Suppressor macrophage treated with lipopolysaccharide for 1 hour (primary cell): ENCODE results near the gene CLTB.

Source experiments
- DNase-seq, 3 donors: peaks; one replicate each; pipeline ENCODE4 v3.0.0-alpha.2; 2020 to 2022

CLTB gene

GRCh38 chr5:176342766-176343458 is 73.4 kb downstream of the CLTB start:
- DNase-seq = no peak
